BE2C (cell line): Measurements from ENCODE around the gene SMIM21.

Experiments used
- DNase-seq: peaks from one replicate; pipeline ENCODE4 v3.0.0-alpha.2; 2020
- H3K27me3 ChIP-seq: fragments of 250-450 bp; sonication (Bioruptor Pico); 2 replicates; pipeline ENCODE4 v1.5.1; 2020; ENCODE audit warnings: mild to moderate bottlenecking
- H3K36me3 ChIP-seq: fragments of 250-450 bp; sonication (Bioruptor Pico); 2 replicates; pipeline ENCODE4 v1.5.1; 2020; ENCODE audit warnings: mild to moderate bottlenecking
- H3K4me1 ChIP-seq: fragments of 250-450 bp; sonication (Bioruptor Pico); 2 replicates; pipeline ENCODE4 v1.5.1; 2020
- H3K4me3 ChIP-seq: 2 replicates; pipeline ENCODE4 v1.5.1; 2011; ENCODE audit warnings: low read depth, low read length
- H3K9me3 ChIP-seq: fragments of 250-450 bp; sonication (Bioruptor Pico); 2 replicates; pipeline ENCODE4 v1.5.1; 2020
- CTCF ChIP-seq: IDR thresholded peaks from 2 replicates; pipeline ENCODE4 v1.5.1; 2012; ENCODE audit warnings: mild to moderate bottlenecking, low read depth, low read length

The SMIM21 gene

GRCh38 chr18:75407468-75408437 lies 19.8 kb downstream of the SMIM21 start:
- Histone ChIP-seq H3K27me3 (no peaks in the 10 kb centered on the region), H3K4me3 (no peak overlapping the region), H3K9me3 (no peaks in the 10 kb centered on the region), H3K4me1 (no peaks in the 10 kb centered on the region), H3K36me3 (no peaks in the 10 kb centered on the region)
- no peak for DNase-seq
- TF ChIP-seq CTCF = no peak

- no peaks in the 10 kb centered on the region for H3K9me3 ChIP-seq
- H3K4me1 ChIP-seq = no peaks in the 10 kb centered on the region
- TF ChIP-seq CTCF = no peak
- no peak overlapping the region for H3K4me3 ChIP-seq
- DNase-seq = no peak
- H3K27me3 ChIP-seq = no peaks in the 10 kb centered on the region
- H3K36me3 ChIP-seq = no peaks in the 10 kb centered on the region
Measured at GRCh38 chr18:75406491-75407445, 20.7 kb downstream of the SMIM21 start.

GRCh38 chr18:75405351-75405750 lies 22.2 kb downstream of the SMIM21 start:
- Histone ChIP-seq H3K27me3 (no peaks in the 10 kb centered on the region), H3K4me3 (no peak overlapping the region), H3K4me1 (no peaks in the 10 kb centered on the region), H3K36me3 (no peaks in the 10 kb centered on the region), H3K9me3 (no peaks in the 10 kb centered on the region)
- no peak for TF ChIP-seq CTCF
- no peak for DNase-seq

- no peak for DNase-seq
- TF ChIP-seq CTCF = no peak
- no peak overlapping the region for H3K4me3 ChIP-seq
- no peaks in the 10 kb centered on the region for H3K4me1 ChIP-seq
- H3K9me3 ChIP-seq = no peaks in the 10 kb centered on the region
- no peaks in the 10 kb centered on the region for H3K36me3 ChIP-seq
- no peaks in the 10 kb centered on the region for H3K27me3 ChIP-seq
Measured at GRCh38 chr18:75400366-75400765, 27.1 kb downstream of the SMIM21 start.

- no peaks in the 10 kb centered on the region for H3K9me3 ChIP-seq
- H3K27me3 ChIP-seq = no peaks in the 10 kb centered on the region
- H3K36me3 ChIP-seq = no peaks in the 10 kb centered on the region
- H3K4me1 ChIP-seq = no peaks in the 10 kb centered on the region
- H3K4me3 ChIP-seq = no peak overlapping the region
- DNase-seq = no peak
- no peak for TF ChIP-seq CTCF
Measured at GRCh38 chr18:75395137-75395536, 32.4 kb downstream of the SMIM21 start.
